Measurements from ENCODE around the gene EIF2S3. TPM values are rescaled to one million over a fixed set of nuclear protein-coding genes. Genes with fewer than 3 reads are reported as not detected.

Gene EIF2S3
- total RNA-seq (2014; rRNA removed; shearing (Covaris generic)), result 100 and 162 TPM in 2 replicates

GRCh38 chrX:24054182-24055042 lies at the start of gene EIF2S3:
Gene EIF2S3, plus strand, starts transcription at chrX:24054956. Its CDS starts 13 bp downstream, at chrX:24054969.
- Histone ChIP-seq H3K27me3 (replicated peaks) (no peaks in the 10 kb centered on the region), H3K4me1 (replicated peaks) (no peaks in the 10 kb centered on the region), H3K9me3 (replicated peaks) (no peaks in the 10 kb centered on the region), H3K27ac (peak within 1 kb of the TSS; percentile 95), H3K36me3 (peaks cover 19% of the 10 kb centered on the region), H3K4me3 (no peak within 1 kb of the TSS; the same call in 1 of the 2 replicates)
- peak; percentile 85 to 97 for DNase-seq (ENCODE audit: low read depth in 1 of 2, low spot score in 2 of 2)

DNA sequence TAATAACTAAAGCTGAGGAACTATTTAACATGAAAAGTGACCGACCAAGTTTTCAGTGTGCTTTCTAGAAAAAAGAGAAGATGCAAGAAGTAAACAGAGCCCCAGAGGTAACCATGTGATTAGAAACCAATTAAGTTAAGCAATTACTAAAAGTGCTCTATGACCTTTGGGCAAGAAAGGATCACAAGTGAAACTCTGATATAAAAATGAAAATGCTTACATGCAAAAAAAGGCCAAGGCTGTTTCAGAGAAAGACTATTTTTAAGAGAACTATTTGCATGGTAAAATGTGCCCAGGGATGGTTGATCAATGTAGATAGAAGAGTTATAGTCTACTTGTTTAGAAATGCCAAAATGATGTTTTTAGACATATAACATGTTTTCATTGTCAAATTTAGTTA lies 49.7 kb upstream of the EIF2S3 start:
- Histone ChIP-seq H3K36me3 (no peaks in the 10 kb centered on the region; the same call in 1 of the 2 replicates), H3K27me3 (replicated peaks) (no peaks in the 10 kb centered on the region), H3K9me3 (replicated peaks) (no peaks in the 10 kb centered on the region), H3K27ac (no peak overlapping the region), H3K4me3 (no peak overlapping the region), H3K4me1 (replicated peaks) (no peaks in the 10 kb centered on the region)
- DNase-seq (ENCODE audit: low read depth in 1 of 2, low spot score in 2 of 2), result no peak

- no peaks in the 10 kb centered on the region for H3K27me3 ChIP-seq (replicated peaks)
- H3K4me3 ChIP-seq, result no peak overlapping the region
- H3K4me1 ChIP-seq (replicated peaks), result no peaks in the 10 kb centered on the region
- no peaks in the 10 kb centered on the region; the same call in 1 of the 2 replicates for H3K36me3 ChIP-seq
- H3K9me3 ChIP-seq (replicated peaks), result no peaks in the 10 kb centered on the region
- DNase-seq (ENCODE audit: low read depth in 1 of 2, low spot score in 2 of 2), result no peak
- no peak overlapping the region for H3K27ac ChIP-seq
These were observed 48.9 kb upstream of the EIF2S3 start for GRCh38 chrX:24005867-24006266.

GRCh38 chrX:24012266-24012665 lies 42.5 kb upstream of the EIF2S3 start:
- no peak for DNase-seq (ENCODE audit: low read depth in 1 of 2, low spot score in 2 of 2)
- H3K36me3 ChIP-seq, result no peaks in the 10 kb centered on the region
- H3K9me3 ChIP-seq (replicated peaks), result no peaks in the 10 kb centered on the region
- H3K4me3 ChIP-seq, result no peak overlapping the region
- no peaks in the 10 kb centered on the region for H3K4me1 ChIP-seq (replicated peaks)
- H3K27me3 ChIP-seq (replicated peaks), result no peaks in the 10 kb centered on the region
- H3K27ac ChIP-seq, result no peak overlapping the region

DNA sequence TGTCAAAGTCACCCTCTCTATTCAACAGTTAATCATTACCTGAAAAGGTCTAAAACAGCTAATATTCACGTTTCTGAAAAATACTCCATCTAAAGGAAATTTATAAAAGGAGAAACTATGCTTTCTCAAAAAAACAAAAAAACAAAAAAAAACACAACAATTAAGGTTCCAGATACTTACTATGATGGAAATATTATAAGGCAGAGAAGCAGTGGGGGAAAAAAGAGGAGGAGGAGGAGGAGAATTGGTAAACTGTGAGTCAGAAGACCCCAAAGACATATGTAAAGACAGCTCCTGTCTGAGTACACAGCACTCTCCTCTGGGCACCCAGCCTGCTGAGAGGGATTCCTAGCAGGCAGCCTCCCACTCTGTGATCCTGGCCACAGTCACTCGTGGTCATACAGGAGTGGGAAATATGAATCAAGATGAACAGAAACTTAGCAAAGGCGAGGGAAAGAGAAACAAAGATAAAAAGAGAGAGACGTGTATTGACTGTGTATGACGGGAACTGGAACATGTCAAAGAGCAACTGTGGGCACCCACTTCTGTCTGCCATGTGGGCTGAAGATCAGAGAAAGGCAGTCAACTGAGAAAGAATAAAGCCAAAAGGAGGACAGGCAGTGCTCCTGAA lies 40.3 kb upstream of the EIF2S3 start:
- Histone ChIP-seq H3K27ac (no peak overlapping the region), H3K36me3 (no peaks in the 10 kb centered on the region), H3K4me1 (replicated peaks) (no peaks in the 10 kb centered on the region), H3K9me3 (replicated peaks) (no peaks in the 10 kb centered on the region), H3K4me3 (no peak overlapping the region), H3K27me3 (replicated peaks) (no peaks in the 10 kb centered on the region)
- no peak for DNase-seq (ENCODE audit: low read depth in 1 of 2, low spot score in 2 of 2)

DNA sequence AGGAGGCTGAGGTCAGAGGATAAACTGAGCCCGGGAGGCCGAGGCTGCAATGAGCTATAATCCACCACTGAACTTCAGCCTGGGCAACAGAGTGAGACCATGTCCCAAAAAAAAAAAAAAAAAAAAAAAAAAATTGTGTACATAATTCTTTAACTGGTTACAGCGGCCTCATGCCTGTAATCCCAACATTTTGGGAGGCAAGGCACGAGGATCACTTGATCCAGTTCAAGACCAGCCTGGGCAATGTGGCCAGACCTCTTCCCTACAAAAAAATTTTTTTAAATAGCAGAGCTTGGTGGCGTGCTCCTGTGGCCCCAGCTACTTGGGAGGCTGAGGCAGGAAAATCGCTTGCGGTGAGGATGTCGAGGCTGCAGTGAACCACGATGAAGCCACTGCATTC lies 37.1 kb upstream of the EIF2S3 start:
- Histone ChIP-seq H3K9me3 (replicated peaks) (no peaks in the 10 kb centered on the region), H3K27me3 (replicated peaks) (no peaks in the 10 kb centered on the region), H3K27ac (no peak overlapping the region), H3K4me3 (no peak overlapping the region), H3K36me3 (no peaks in the 10 kb centered on the region), H3K4me1 (replicated peaks) (no peaks in the 10 kb centered on the region)
- no peak for DNase-seq (ENCODE audit: low read depth in 1 of 2, low spot score in 2 of 2)

DNA sequence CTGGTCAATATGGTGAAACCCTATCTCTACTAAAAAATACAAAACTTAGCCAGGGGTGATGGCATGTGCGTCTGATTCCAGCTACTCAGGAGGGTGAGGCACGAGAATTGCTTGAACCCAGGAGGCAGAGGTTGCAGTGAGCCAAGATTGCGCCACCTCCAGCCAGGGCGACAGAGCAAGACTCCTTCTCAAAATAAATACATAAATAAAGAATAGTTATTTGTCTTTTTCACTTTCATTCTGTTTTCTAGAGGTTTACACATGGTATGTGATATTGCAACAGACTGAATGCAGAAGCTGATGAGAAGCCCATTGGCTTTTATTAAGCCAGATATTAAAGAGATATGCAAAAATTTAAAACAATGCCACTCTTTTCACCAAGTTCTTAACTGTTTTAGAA lies 35.9 kb upstream of the EIF2S3 start:
- no peak for DNase-seq (ENCODE audit: low read depth in 1 of 2, low spot score in 2 of 2)
- Histone ChIP-seq H3K27me3 (replicated peaks) (no peaks in the 10 kb centered on the region), H3K36me3 (no peaks in the 10 kb centered on the region), H3K4me3 (no peak overlapping the region), H3K4me1 (replicated peaks) (no peaks in the 10 kb centered on the region), H3K27ac (no peak overlapping the region), H3K9me3 (replicated peaks) (no peaks in the 10 kb centered on the region)

- H3K27ac ChIP-seq, result no peak overlapping the region
- H3K9me3 ChIP-seq (replicated peaks), result no peaks in the 10 kb centered on the region
- H3K36me3 ChIP-seq, result no peaks in the 10 kb centered on the region
- no peak overlapping the region for H3K4me3 ChIP-seq
- H3K27me3 ChIP-seq (replicated peaks), result no peaks in the 10 kb centered on the region
- no peak for DNase-seq (ENCODE audit: low read depth in 1 of 2, low spot score in 2 of 2)
- H3K4me1 ChIP-seq (replicated peaks), result no peaks in the 10 kb centered on the region
These were observed 35.3 kb upstream of the EIF2S3 start for GRCh38 chrX:24019448-24019847.

- no peaks in the 10 kb centered on the region for H3K27me3 ChIP-seq (replicated peaks)
These were observed 34.4 kb upstream of the EIF2S3 start for GRCh38 chrX:24020306-24020876.

DNA sequence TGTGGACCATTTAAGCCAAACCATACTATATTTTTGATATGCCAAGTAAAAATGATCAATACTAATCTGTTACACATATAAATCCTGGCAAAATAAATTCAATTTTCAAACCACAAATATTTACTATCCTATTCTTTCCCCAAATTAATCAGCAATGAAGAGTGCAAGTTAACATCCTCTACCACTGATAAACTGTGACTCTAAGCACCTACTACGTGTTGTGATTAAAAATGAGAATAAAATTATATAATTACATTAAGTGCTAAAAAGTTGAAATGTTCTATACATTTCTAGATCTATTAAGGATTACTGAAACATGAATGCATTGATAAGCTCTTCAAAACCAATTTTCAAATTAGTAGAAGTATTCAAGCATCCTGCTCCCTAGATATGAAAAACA lies 31.2 kb upstream of the EIF2S3 start:
- Histone ChIP-seq H3K36me3 (peaks cover 4% of the 10 kb centered on the region; the same call in 1 of the 2 replicates), H3K4me3 (peak overlapping the region; percentile 89), H3K4me1 (replicated peaks) (peaks cover 5% of the 10 kb centered on the region), H3K9me3 (replicated peaks) (no peaks in the 10 kb centered on the region), H3K27me3 (replicated peaks) (no peaks in the 10 kb centered on the region), H3K27ac (peak overlapping the region; percentile 65)
- DNase-seq (ENCODE audit: low read depth in 1 of 2, low spot score in 2 of 2), result no peak

More at GRCh38 chrX:24020306-24020876, 34.4 kb upstream of the EIF2S3 start:
- Histone ChIP-seq H3K4me3 (no peak overlapping the region), H3K27ac (no peak overlapping the region), H3K9me3 (replicated peaks) (no peaks in the 10 kb centered on the region), H3K4me1 (replicated peaks) (no peaks in the 10 kb centered on the region), H3K36me3 (peaks cover 4% of the 10 kb centered on the region; the same call in 1 of the 2 replicates)
- DNase-seq (ENCODE audit: low read depth in 1 of 2, low spot score in 2 of 2), result no peak

DNA sequence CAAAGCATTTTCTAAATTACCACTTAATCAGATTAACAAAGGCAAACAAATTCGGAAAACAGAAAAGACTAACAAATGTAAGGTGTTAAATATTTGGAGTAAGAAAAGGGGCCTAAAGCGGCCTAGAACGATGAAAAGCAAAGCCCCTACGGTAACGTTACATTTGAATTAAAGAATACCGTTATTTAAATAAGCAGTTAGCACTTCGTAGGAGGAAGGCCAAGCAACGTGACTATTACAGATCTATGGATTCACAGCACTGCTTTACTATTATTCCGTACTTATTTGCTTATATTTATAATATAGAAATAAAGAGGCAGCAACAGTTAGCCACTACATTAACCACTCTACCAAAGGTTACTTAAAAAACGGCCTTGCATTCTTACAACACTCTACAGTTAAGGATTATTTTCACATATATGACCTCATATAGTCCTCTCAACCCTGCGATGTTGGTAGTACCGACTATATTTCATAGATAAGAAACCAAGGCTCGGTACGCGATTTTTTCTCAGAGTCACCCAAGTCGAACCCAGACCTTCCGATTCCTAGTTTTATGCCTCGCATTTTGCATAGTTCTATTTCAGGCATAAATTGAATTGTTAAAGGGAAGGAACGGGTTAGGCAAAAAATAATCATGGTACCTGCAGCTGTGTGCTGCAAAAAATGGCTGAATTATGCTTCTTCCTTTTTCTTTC lies 30.6 kb upstream of the EIF2S3 start:
- H3K36me3 ChIP-seq, result peaks cover 4% of the 10 kb centered on the region; the same call in 1 of the 2 replicates
- H3K9me3 ChIP-seq (replicated peaks), result no peaks in the 10 kb centered on the region
- peaks cover 5% of the 10 kb centered on the region for H3K4me1 ChIP-seq (replicated peaks)
- peak overlapping the region; percentile 65 for H3K27ac ChIP-seq
- peak in 1 of 2 experiments; percentile 13 for DNase-seq (ENCODE audit: low read depth in 1 of 2, low spot score in 2 of 2)
- no peaks in the 10 kb centered on the region for H3K27me3 ChIP-seq (replicated peaks)
- H3K4me3 ChIP-seq, result peak overlapping the region; percentile 89

DNA sequence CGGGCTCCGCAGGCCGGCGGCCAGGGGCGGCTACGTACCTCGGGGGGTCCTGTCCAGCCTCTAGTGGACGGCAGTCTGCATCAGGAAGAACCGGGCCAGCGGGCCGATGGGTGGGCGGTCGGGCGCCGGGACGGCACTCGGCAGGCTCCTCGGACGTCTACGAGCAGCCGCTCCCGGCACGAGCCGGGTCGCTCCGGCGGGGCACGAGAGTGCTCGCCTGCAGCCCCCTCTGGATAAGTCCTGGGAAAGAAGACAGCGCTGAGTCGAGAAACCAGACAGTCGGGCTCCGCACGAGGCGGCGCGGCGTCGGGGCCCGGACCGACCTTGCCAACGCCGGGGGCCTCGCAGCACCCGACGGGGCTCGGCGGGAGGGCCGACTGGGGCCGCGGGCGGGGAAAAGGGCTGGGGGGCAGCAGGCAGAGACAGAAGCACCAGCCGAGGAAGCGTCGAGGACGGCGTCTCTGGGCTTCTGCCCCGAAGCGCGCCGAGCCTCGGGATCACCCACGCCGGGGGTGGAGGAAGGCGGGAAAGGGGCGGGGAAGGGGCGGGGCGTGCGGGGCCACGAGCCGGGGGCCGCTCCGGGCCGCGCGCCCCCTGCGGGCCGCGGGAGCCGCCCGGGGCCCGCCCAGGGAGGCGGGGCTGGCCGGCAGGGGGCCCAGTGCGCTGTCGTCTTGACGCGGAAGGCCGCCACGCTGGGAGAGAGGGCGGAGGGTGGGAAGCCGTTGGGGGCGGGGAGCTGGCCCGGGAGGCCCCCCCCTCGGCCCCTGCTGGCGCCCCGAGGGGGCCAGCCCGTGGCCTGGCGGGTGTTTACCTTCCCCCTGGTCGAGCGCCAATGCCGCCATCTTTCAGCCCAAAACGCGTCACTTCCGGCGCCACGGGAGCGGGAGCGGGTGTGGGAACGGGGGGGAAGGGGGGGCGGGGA lies 29.7 kb upstream of the EIF2S3 start:
- DNase-seq (ENCODE audit: low read depth in 1 of 2, low spot score in 2 of 2), result peak; percentile 75 to 89
- H3K36me3 ChIP-seq, result peaks cover 4% of the 10 kb centered on the region; the same call in 1 of the 2 replicates
- peaks cover 5% of the 10 kb centered on the region for H3K4me1 ChIP-seq (replicated peaks)
- H3K27me3 ChIP-seq (replicated peaks), result no peaks in the 10 kb centered on the region
- peak overlapping the region; percentile 99 for H3K27ac ChIP-seq
- H3K4me3 ChIP-seq, result peak overlapping the region; percentile 89
- no peaks in the 10 kb centered on the region for H3K9me3 ChIP-seq (replicated peaks)
